ENCODE data around the gene COMMD4.
"Not testable (repeated sequence)": the region's sequence is repeated elsewhere in the genome, so short reads cannot be mapped to it uniquely, and the experiment has no call there.

COMMD4 gene

GRCh38 chr15:75364881-75365280 lies 29.0 kb downstream of the COMMD4 start:
- DNase-seq (ENCODE audit: low spot score in 2 of 2): no peak
- H3K4me1 ChIP-seq: peaks cover 16% of the 10 kb centered on the region
- H3K4me3 ChIP-seq: no peak overlapping the region
- H3K9me3 ChIP-seq: no peaks in the 10 kb centered on the region
- H3K36me3 ChIP-seq (replicated peaks): peaks cover 80% of the 10 kb centered on the region
- H3K27me3 ChIP-seq (ENCODE audit: low read depth): no peaks in the 10 kb centered on the region
- in situ Hi-C loops (cut with MboI; ENCODE audit: low sequenced_read_pairs): no loop called here

DNA sequence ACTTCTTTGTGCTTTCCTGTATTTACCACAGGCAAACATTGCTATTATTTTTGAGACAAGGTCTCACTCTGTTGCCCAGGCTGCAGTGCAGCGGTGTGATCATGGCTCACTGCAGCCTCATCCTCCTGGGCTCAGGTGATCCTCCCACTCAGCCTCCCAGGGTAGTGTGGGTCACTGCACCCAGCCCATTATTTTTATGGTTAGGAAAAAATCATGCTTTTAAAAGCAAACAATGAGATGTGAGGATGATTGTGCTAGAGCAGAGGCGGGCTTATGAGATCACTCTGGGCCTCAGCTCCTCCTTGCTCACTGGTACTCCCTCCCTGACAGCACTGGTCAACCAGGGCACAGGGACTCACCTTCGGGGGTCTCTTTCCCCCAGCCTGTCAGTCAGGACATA lies 30.3 kb downstream of the COMMD4 start:
- in situ Hi-C loops (cut with MboI; ENCODE audit: low sequenced_read_pairs): no loop called here
- H3K4me1 ChIP-seq: peaks cover 16% of the 10 kb centered on the region
- H3K4me3 ChIP-seq: no peak overlapping the region
- H3K36me3 ChIP-seq (replicated peaks): peaks cover 80% of the 10 kb centered on the region
- H3K27me3 ChIP-seq (ENCODE audit: low read depth): no peaks in the 10 kb centered on the region
- DNase-seq (ENCODE audit: low spot score in 2 of 2): no peak
- no peaks in the 10 kb centered on the region for H3K9me3 ChIP-seq

DNA sequence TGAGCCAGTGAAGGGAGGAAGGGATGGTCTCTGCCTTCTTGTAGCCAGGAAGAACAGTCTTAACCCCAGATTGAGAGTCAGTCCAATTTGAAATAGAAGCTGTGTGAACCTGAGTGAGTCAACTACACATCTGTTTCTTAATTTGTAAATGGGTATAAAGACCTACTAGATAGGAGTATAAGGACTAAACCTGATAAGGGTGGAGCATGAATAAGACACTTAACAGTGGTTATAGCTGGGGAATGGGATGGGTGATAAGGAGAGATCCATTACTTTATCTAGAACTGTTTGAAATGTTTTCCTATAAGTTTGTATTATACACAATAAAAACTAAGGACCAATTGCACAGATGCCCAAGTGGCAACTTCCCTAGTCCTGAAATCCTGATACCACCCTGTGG lies 31.1 kb downstream of the COMMD4 start:
- H3K36me3 ChIP-seq (replicated peaks): peaks cover 80% of the 10 kb centered on the region
- H3K9me3 ChIP-seq: no peaks in the 10 kb centered on the region
- H3K27me3 ChIP-seq (ENCODE audit: low read depth): no peaks in the 10 kb centered on the region
- peaks cover 16% of the 10 kb centered on the region for H3K4me1 ChIP-seq
- in situ Hi-C loops (cut with MboI; ENCODE audit: low sequenced_read_pairs): no loop called here
- H3K4me3 ChIP-seq: no peak overlapping the region
- no peak for DNase-seq (ENCODE audit: low spot score in 2 of 2)

GRCh38 chr15:75367406-75367912 lies 31.6 kb downstream of the COMMD4 start:
- H3K9me3 ChIP-seq: no peaks in the 10 kb centered on the region
- no peaks in the 10 kb centered on the region for H3K27me3 ChIP-seq (ENCODE audit: low read depth)
- in situ Hi-C loops (cut with MboI; ENCODE audit: low sequenced_read_pairs): no loop called here
- no peak for DNase-seq (ENCODE audit: low spot score in 2 of 2)
- H3K4me1 ChIP-seq: peaks cover 16% of the 10 kb centered on the region
- peak overlapping the region; percentile 99 for H3K4me3 ChIP-seq
- peaks cover 80% of the 10 kb centered on the region for H3K36me3 ChIP-seq (replicated peaks)

- Histone ChIP-seq H3K4me1 (peaks cover 16% of the 10 kb centered on the region), H3K4me3 (peak within 1 kb of the TSS; percentile 99), H3K27me3 (ENCODE audit: low read depth) (no peaks in the 10 kb centered on the region), H3K36me3 (replicated peaks) (peaks cover 77% of the 10 kb centered on the region), H3K9me3 (no peaks in the 10 kb centered on the region)
- DNase-seq (ENCODE audit: low spot score in 2 of 2): peak; percentile 100
- in situ Hi-C loops (cut with MboI; ENCODE audit: low sequenced_read_pairs): no loop called here
Observed at GRCh38 chr15:75367913-75368688, 32.2 kb downstream of the COMMD4 start, which contains the start of gene MAN2C1. MAN2C1 (minus strand) TSS chr15:75368607; CDS start chr15:75368583, 24 bp downstream.

DNA sequence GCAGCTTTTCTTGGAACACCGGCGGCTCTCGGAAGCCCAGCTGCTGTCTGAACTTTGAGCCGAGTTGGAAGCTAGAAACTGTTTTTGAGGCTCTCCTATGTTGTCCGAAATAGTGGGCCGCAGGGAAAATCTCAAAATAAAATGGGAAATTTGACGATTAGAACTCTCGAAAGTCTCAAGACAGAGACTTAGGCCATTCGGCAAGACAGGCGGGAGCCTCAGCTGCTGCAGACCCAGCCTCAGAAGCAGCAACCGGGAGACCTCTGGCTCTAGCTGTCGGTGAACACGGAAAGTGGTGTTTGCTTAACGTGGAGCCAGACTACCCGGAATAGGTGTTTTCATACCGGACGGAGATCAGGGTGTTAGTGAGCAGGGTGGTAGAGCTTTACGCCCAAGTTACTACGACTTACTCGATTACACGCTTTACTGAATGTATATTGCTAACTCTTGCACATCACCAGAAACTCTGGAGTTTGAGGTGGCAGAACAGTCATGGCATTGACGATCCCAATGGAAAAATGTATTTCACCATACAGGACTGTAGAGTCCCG lies 32.9 kb downstream of the COMMD4 start:
- in situ Hi-C loops (cut with MboI; ENCODE audit: low sequenced_read_pairs): no loop called here

DNA sequence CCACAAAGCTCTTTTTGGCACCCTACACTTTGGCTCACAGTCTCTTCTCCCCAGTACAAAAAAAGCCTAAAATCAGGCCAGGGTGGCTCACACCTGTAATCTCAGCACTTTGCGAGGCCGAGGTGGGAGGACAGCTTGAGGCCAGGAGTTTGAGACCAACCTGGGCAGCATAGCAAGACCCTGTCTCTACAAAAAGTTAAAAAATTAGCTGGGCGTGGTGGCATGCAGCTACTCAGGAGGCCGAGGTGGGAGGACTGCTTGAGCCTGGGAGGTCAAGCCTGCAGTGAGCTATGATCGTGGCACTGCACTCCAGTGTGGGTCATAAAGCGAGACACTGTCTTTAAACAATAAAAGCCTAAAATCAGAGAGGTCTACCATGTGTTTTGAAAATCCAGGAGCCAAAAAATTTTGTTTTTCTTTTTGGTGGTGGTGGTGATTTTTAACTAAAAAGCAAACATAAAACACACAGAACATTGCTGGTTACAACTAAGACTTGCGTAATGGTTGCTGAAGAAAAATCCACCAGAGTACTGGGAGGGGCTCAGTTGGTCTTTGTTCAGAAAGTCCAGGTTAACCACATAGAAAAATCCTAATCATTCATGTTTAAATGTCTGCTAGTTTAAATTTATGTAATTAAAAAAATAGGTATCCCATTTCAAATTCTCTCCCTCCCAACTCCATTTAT lies 34.2 kb downstream of the COMMD4 start:
- peaks cover 76% of the 10 kb centered on the region for H3K36me3 ChIP-seq (replicated peaks)

More for the DNA sequence above, 32.9 kb downstream of the COMMD4 start:
- Histone ChIP-seq H3K36me3 (replicated peaks) (peaks cover 76% of the 10 kb centered on the region), H3K4me3 (peak overlapping the region; percentile 99), H3K27me3 (ENCODE audit: low read depth) (no peaks in the 10 kb centered on the region), H3K4me1 (peaks cover 16% of the 10 kb centered on the region), H3K9me3 (no peaks in the 10 kb centered on the region)
- DNase-seq (ENCODE audit: low spot score in 2 of 2): no peak

GRCh38 chr15:75371486-75371885 lies 35.6 kb downstream of the COMMD4 start:
- no peak overlapping the region for H3K4me3 ChIP-seq
- no peaks in the 10 kb centered on the region for H3K9me3 ChIP-seq
- no peak for DNase-seq (ENCODE audit: low spot score in 2 of 2)
- in situ Hi-C loops (cut with MboI; ENCODE audit: low sequenced_read_pairs): no loop called here
- H3K4me1 ChIP-seq: peaks cover 16% of the 10 kb centered on the region
- H3K27me3 ChIP-seq (ENCODE audit: low read depth): no peaks in the 10 kb centered on the region
- peaks cover 76% of the 10 kb centered on the region for H3K36me3 ChIP-seq (replicated peaks)

More for the DNA sequence above, 34.2 kb downstream of the COMMD4 start:
- Histone ChIP-seq H3K9me3 (no peaks in the 10 kb centered on the region), H3K4me1 (peaks cover 16% of the 10 kb centered on the region), H3K4me3 (no peak overlapping the region), H3K27me3 (ENCODE audit: low read depth) (no peaks in the 10 kb centered on the region)
- no peak for DNase-seq (ENCODE audit: low spot score in 2 of 2)
- in situ Hi-C loops (cut with MboI; ENCODE audit: low sequenced_read_pairs): no loop called here

GRCh38 chr15:75371901-75372688 lies 36.2 kb downstream of the COMMD4 start:
- no peak overlapping the region for H3K4me3 ChIP-seq
- H3K4me1 ChIP-seq: peaks cover 16% of the 10 kb centered on the region
- H3K36me3 ChIP-seq (replicated peaks): peaks cover 74% of the 10 kb centered on the region
- H3K27me3 ChIP-seq (ENCODE audit: low read depth): no peaks in the 10 kb centered on the region
- no peaks in the 10 kb centered on the region for H3K9me3 ChIP-seq
- DNase-seq (ENCODE audit: low spot score in 2 of 2): no peak
- in situ Hi-C loops (cut with MboI; ENCODE audit: low sequenced_read_pairs): no loop called here

GRCh38 chr15:75380773-75381172 lies 44.9 kb downstream of the COMMD4 start:
- Histone ChIP-seq H3K36me3 (replicated peaks) (peaks cover 73% of the 10 kb centered on the region), H3K9me3 (no peaks in the 10 kb centered on the region), H3K27me3 (ENCODE audit: low read depth) (no peaks in the 10 kb centered on the region), H3K4me3 (no peak overlapping the region), H3K4me1 (no peaks in the 10 kb centered on the region)
- DNase-seq (ENCODE audit: low spot score in 2 of 2): no peak
- in situ Hi-C loops (cut with MboI; ENCODE audit: low sequenced_read_pairs): no loop called here

- in situ Hi-C loops (cut with MboI; ENCODE audit: low sequenced_read_pairs); H3K9me3 ChIP-seq; DNase-seq (ENCODE audit: low spot score in 2 of 2); H3K4me1 ChIP-seq; H3K27me3 ChIP-seq (ENCODE audit: low read depth); H3K4me3 ChIP-seq: not testable (repeated sequence)
- H3K36me3 ChIP-seq (replicated peaks): peaks cover 78% of the 10 kb centered on the region
Observed at GRCh38 chr15:75383986-75384385, 48.1 kb downstream of the COMMD4 start.

All from HAP-1 (cell line).